Stimulated activated CD8-positive, alpha-beta memory T cell treated with anti-CD3 and anti-CD28 coated beads, Interleukin-2, amount 100 ng/mL, for 1 hour (primary cell): ENCODE results near the gene MVK.

Experiments
- DNase-seq, 2 donors: peaks; one replicate each; pipeline ENCODE4 v3.0.0-alpha.2; 2020; ENCODE audit warnings: low read depth in 2 of 2

The MVK gene

DNA sequence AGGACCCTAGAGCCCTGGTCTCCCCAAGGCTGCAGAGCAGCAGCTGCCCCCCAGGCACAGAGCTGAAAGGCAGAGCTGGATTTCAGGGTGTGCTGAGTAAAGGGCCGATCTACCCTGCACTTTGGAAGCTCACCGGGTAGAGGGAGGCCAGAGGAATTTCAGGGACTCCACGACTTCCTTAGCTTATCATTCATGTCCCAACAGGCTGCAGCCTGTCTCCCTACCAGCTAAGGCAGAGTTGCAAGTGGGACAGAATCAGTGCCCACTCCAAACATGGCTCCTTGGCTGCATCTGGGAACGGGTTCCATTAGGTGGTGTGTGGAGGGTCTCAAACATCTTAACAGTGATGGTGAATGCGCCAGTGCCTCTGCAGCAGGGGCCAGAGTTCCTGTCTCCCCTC lies 27.8 kb upstream of the MVK start:
- no peak for DNase-seq

DNA sequence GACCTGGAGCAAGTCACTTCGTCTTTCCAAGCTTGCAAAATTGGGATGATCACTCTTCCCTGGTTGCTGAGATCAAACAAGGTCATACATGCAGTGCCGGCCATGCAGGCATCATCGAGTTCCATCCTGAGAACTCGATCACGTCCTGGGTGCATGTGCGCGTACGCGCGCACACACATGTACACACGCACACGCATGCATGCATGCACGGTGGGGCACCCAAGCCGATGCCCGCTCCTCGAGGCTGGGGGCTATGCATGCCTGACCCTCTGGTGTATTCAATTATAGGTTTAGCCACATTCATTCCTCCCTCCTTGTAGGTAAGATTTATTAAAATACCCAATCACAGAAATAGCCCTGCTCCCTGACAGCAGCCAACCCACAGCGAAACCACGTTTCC lies 26.3 kb upstream of the MVK start:
- no peak for DNase-seq

DNA sequence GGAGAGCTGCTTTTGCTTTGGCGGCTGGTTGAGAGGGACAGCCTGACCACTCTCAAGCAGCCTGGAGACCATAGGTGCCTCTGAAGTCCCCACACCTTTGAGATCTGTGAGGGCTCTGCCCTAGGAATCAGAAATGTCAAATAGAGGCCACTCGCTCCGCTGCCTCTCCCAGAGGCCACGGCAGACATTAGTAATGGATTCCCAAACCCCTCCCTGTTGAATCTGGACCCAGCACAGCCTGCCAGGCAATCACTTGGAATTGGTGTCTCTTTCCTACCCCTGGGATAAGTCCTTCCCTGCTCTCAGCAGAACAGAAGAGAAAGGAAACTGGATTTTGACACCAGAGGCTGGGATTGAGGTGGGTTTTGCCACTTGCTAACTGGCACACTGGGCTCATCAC lies 25.3 kb upstream of the MVK start:
- no peak for DNase-seq

DNA sequence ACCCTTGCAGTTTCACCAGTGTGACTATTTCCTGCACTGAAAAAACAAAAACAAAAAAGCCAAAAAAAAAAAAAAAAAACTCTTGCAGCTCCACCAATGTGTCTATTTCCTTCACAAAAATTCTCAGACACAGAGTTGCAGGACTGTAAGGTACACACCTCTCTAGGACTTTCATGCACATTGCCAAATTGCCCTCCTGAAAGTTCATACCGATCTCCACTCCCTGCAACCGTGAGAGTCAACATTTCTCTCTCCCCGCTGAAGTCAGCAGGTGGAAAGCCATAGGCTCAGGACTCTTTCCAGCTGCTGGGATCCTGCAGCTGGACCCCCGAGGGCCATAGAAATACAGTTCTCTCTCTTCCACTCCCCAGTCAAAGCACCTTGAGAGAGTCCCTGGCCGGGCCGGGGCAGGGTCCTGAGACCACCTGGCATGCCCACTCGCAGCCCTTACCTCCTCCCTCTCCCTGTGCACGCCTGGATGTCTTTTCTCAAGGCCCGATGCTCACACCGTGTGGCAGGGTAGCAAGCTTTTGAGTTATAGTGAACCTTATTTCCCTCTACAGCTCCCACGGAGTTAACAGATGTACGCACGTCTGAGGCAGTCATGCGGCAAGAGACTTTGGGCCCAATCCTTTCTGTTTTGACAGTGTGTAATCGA lies 23.9 kb upstream of the MVK start:
- no peak for DNase-seq

DNA sequence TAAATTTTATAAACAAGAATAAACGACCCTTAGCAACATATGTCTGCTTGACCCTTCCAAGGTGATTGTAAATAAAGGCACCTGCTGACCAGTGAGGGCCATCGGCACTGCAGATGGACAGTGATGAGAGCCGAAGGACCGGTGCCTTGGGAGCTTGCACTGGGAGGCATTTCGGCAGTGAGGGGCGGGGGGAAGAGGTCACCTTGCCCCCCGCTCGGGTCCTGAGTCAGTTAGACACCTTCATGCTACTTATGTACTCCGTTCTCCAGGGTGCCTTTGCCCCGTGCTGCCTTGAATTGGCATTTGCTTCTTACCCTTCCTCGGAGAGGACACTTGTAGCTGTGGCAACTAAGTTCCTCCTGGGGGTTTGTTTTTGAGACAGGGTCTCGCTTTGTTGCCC lies 23.3 kb upstream of the MVK start:
- DNase-seq, result no peak

DNA sequence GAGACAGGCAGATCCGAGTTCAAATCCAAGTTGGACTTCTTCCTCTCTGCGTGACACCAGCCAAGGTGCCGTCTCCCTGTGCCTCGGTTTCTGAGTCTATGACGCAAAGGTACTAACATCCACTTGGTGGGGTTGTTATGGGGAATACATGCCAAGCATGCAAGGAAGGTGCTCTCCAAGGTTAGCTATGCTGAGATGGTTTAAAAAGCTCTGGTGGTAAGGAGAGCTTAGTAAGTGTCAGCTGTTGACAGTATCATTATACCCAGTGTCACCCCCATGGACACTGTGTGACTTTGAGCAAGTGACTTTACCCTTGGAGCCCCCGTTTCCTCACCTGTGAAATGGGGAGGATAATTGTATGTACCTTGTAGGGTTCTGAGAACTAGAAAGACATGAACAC lies 22.5 kb upstream of the MVK start:
- no peak for DNase-seq

DNA sequence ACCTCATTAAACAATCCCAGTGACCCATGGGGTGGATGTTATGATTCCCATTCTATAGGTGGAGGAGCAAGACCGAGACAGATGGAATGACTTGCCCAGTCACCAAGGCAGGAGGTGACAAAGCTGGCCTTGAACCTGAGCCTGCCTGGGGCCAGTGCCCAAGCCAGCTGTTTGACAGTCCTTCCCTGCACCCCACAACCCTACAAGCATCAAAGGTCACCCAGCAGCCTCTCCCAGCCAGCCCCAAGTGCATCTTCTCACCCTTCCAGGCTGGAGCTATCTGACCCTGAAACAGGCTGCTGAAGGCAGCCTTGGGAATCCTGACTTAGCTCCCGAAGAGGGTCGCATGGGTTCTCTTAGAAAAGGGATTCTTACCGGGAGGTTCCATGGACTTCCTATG lies 20.6 kb upstream of the MVK start:
- DNase-seq, result no peak

DNA sequence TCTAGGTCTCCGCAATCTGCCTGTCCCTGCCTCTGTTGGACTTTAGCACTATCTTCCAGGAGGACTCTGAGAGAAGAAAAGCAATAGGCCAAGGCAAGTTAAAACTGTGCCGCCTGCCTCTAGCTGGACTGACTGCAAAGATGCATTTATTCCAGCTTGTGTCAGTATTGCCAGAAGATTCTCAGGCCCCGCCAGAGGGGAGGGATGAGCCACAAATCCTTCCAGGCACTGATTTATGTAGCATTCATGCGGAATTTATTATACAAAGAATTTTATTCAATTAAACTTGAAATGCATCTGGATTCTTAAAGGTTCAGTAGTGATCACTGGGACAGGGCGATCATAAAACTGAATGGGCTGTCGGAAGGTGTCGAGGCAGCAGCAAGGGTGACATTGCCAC lies 20.1 kb upstream of the MVK start:
- DNase-seq, result no peak

DNA sequence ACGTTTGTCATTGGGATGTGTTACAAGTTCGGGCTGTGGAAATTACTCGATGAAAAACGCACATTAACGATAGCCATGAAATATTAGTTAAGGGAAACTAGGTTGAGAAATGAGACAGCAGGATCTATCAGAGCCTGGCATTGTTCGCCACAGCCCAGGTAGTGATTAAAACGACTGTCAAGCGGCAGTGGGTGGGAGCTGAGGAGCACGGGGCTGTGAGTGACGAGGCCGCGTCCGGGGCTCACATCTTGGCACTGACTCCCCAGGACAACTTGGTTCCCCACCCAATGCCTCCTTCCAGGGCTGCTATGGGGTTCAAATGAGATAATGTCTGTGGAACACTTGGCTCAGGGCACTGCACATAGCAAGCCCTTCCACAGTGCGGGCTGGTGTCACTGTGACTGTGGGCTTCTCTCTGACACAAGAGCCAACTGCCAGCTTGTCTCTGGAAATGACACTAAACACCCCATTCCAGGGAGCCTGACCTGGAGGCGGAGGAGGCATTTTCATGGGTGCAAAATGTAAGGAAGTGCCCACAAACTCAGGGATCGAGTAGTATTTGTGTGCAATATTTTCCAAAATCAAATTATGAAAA lies 19.6 kb upstream of the MVK start:
- no peak for DNase-seq

DNA sequence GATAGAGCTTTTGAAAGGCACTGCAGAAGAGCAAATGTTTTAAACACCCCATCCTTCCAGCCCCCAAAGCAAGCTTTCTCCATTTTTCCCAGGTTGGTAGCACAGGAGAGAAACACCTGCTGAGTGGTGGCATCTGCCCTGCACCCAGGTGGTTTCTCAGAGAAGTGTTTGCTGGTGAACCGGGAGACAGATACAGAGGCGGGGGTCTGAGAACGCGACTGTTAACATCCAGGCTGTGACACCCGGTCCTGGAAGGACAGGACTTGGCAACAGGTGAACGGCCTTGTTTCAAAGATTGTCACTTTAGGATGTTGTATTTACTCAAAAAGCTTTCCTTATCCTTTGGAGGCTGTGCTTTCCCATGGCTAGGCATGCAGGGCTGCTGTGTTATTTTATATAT lies 18.8 kb upstream of the MVK start:
- no peak for DNase-seq

DNA sequence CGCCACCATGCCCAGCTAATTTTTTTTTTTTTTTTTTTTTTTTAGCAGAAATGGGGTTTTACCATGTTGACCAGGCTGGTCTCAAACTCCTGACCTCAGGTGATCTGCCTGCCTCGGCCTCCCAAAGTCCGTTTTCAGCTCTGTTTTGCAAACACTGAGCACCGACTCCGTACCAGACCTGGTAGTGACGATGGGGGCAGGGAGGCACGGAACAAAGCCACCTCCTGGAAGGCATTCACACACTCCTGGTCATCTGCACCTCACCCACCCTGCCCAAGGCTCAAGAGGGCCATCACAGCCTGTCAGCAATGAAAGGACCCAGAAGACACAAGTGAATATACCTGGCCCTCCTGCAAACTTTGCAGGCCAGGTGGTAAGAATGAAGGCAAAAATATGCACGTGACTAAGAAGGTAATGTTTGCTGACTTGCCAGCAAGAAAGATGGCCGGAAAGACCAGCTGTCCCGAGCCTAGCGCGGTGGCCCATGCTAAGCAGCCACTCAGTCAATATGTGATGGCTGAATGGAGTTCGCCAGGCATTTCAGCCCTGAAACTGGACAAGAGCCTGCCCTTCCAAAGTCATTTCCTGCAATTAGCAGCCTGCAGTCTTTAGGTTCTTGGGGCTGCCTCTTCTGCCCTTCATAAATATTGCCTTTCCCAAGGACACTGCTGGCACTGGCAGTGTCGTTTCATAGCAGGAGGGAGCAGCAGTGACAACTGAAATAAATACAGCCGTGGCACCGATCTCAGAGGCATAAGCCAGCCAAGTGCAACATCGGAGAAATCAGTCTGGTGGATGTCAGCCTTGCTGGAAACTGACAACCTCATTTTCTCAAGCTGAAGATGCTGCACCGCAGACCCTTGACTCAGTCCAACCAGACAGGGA lies 17.9 kb upstream of the MVK start:
- no peak for DNase-seq

DNA sequence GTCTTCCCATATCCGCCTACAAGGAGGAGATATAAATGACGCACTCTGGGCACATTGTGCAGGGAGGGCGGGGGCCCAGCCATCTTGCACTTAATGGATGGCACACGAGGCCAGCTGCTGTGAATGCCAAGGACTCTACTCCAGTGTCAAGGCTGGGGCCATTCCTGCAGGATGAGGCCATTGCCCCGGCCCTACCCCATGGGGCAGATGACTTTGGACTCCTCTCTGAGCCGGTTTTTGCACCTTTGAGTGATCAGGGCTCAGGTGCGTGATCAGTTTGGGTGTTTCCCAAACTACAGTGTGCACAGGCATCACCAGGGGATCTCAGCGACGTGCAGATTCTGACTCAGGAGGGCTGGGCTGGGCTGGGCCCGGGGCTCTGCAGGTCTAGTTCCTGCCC lies 16.4 kb upstream of the MVK start:
- no peak for DNase-seq

DNA sequence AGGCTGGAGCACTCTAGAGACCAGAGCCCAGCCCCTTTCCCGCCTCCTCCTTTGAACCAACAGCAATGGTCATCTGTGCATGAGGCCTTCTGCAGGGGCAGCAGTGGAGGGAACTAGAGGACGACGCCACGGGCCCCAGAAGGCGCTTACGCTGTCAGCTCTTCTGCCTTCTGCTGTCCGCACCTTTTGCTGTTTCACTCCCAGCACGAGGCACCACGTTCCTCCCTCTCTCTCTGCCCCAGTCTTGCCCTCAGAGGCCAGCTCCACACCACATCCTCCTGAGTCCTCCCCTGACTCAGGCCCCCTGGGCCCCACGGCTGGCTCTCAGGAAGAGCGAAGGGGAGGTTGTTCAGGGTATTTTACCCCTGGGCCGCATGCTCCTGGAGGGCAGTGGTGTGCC lies 15.8 kb upstream of the MVK start:
- DNase-seq, result no peak

DNA sequence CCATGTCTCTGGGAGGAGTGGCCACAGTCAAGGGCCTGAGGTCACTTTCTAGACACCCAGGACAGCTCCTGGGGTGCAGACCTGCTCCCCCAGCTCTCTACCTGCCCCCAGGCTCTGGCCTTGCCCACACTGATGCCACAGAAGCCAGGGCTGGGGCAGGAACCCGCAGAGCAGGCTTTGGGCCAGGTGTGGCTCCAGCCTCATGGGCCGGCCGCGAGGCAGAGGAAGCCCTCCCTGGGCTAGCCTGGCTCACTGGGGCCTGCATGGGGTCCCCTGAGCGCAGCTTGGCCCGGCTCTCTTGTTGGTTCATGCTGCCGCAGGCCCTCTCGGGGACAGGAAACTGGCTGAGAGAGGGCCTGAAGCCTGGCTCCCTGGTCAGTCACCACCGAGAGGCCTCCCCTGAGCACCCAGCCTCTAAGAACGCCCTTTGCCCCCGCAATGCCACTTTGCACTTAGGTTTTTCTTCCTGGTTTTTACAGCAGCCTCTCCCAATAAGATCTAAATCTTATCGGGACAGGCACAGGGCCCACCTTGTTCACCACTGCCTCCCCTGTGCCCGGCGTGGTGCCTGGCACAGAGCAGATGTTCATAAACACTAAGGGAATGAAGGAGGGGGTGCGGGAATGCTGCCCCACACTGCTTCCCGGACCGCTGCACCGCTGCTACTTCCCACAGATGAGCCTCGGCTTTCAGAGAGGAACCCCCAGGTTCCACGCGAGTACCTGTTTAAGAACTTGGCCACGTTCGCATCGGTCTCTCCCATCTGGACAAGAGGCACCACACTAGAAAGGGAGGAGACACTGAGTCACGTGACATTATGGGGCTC lies 15.0 kb upstream of the MVK start:
- DNase-seq, result no peak

DNA sequence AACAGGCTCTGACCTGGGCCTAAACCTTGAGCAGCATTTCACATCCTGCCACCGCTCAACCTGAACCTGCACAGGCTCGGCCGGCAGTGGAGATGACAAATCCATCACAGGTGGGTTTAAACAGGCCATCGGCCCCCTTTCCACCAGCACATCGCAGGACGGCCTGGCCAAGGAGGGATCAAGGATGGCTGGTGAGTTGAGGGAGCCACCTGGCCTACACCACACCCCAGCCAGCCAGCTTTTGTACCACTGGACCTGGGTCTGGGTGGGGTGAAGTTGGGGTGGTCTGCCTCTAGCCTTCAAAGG lies 14.4 kb upstream of the MVK start:
- no peak for DNase-seq

DNA sequence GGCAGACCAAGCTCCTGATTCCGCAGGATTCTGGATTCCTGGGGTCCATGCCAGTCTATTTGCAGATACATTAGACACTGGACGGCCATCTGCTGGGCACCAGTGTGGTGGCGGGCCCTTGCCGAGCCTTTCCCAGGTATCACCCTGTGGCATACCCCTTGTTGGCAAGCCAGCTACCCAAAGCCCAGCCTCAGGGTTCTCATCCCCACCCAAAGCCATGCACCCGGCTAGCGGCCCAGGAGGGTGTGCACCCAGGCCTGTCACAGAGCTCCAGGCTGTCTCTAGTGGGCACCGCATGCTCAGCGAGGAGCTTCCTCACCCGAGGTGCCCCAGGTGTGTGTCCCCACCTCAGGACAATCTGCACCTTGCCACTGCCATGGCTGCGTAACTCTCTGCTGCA lies 14.0 kb upstream of the MVK start:
- DNase-seq, result no peak

DNA sequence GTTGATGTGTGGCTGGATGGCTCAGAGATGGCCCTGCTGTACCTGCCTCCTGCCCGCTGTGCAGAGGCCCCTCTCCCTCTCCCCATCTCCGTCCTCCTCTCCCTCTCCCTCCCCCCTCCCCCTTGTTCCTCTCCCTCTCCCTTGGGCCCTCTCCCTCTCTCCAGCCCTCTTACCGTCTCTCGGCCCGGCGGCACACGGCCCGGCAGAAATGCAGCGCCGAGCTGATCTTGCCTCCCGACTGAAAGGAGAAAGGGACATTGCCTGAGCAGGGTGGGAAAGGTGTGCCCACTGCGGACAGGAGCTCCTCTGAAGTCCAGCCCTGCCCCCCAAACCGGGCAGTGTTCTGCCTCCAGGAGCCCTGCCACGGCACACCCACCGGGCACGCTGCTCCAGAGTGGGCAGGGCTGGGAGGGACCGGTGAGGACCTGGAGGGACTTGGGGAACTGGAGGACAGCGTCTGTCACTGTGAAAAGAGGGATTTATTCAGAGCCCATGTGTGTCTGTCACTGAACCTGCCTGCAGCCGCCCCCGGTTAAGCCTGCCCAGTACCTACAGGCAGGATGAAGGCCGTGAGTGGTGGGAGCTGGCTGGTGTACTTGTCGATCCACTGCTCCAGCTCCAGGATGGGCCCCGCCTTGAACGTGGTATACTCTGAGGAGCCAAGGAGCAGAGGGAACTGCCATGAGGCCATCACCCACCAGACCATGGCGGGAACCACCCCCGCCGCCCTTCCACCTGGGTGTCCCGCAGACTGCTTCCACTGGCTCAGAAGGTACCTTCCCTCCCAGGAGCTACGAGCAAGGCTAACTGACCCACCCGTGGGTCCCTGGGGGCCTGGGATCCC lies 12.5 kb upstream of the MVK start:
- DNase-seq, result no peak

DNA sequence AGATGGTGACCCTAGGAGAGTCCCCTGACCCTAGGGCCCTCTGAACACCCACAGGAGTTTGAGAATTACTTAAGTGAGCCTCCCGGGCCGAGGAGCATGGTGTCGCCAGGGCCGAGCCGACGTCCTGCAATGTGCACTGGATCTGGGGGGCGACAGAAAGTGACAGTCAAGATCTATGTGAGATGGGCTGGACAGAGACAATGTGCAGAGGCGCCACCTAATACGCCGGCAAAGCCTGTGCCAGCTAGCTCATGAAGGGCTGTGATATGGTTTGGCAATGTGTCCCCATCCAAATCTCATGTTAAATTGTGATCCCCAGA lies 11.9 kb upstream of the MVK start:
- no peak for DNase-seq

DNA sequence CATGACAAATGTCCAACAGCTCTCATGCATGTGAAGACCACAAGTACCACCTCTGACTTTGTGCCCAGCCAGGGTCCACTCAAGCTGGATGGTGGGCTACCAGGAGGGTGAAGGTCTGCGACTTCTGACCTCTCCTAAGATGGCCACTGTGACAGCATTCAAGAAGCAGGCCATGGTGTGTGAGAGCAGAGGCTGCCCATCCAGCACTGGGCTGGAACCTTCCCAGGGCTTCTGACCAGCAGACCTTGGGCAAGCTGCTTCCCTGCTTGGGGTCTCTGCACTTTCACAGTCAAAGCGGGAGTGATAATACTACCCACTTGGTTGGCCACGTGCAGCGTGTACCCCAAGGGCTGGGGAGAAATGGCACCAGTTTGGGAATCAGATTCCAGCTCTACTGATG lies 10.7 kb upstream of the MVK start:
- no peak for DNase-seq

DNA sequence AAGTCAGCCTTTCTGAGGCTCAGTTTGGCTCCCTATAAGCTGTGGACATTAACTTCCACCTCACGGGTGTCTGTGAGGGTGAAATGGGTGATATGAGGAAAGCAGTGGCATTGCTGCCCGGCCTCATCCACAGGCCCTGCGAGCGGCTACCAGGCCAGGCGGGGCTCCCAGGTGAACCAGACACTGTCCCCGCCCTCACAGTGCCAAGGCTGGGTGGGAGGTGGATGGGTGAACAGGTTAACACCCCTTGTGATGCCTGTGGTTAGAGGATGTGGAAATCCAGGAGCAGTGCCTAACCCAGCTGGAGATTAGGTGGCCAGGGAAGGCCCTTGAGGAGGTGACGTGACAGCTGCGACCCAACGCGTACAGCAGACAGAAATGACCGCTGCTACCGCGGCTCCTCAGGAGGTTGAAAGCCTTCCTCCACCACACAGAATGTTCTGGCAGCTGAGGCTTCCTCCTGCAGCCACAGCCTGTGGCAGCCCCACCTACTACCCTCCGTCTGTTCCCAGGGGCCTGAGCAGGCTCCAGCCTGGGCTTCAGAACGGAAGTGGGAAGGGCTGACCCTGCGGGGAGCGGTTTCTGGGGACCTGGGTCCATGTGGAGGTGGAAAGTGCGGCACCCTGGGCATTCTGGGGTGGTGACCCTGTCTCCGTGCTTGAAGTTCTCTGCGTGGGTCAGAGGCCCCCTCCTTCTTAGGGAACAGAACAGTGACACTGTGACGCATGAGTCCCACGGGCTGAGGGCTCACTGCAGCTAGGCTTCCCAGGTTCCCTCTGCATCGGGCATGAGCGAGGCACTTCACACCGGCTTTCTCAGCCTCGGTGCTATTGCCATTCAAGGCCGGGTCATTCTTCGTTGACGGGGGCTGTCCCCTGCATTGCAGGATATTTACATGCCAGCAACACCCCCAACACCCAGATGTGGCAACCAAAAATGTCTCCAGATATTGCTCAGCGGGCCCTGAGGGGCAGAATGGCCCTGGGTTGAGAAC lies 10.0 kb upstream of the MVK start:
- no peak for DNase-seq

DNA sequence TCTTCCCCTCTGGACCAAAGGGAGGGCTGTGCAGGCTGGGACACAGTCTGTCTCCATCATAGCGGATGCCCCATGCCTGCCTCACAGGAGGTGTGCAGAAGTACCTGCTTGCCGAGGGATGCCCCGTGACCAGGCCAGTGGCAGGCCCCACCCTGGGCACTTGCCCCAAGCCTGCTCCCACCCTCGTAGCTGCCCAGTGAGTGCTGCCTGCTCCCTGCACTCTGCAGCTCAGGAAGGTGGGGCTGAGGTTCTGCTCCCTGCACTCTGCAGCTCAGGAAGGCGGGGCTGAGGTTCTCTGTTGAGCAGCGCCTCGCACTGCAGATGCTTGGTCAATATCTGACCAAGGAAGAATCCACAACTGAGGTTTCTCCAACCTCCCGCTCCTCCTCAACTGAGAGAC lies 7.2 kb upstream of the MVK start:
- DNase-seq, result no peak
